ENCODE results near the gene ARHGAP15.

The ARHGAP15 gene

GRCh38 chr2:143682436-143683055, 553.3 kb downstream of the ARHGAP15 start:
- no peak for DNase-seq (ENCODE audit: low read depth, low spot score)
- Histone ChIP-seq H3K27me3 (ENCODE audit: insufficient read depth, insufficient read length) (no peaks in the 10 kb centered on the region), H3K4me3 (ENCODE audit: insufficient read length, low read depth) (no peak overlapping the region), H3K4me1 (ENCODE audit: insufficient read depth, insufficient read length) (no peaks in the 10 kb centered on the region), H3K9me3 (ENCODE audit: insufficient read depth, low read length) (no peaks in the 10 kb centered on the region), H3K9ac (ENCODE audit: insufficient read length, low read depth) (no peak overlapping the region), H3K36me3 (ENCODE audit: insufficient read depth, insufficient read length, low read length) (no peaks in the 10 kb centered on the region)
- TF ChIP-seq SUZ12 (IDR thresholded peaks at IDR 0.05; ENCODE audit: extremely low read depth, insufficient read depth, insufficient read length) (no peak), YY1 (IDR thresholded peaks at IDR 0.05; ENCODE audit: insufficient read depth, insufficient read length) (no peak)

GRCh38 chr2:143683977-143684376, 554.8 kb downstream of the ARHGAP15 start:
- Histone ChIP-seq H3K27me3 (ENCODE audit: insufficient read depth, insufficient read length) (no peaks in the 10 kb centered on the region), H3K9me3 (ENCODE audit: insufficient read depth, low read length) (no peaks in the 10 kb centered on the region), H3K9ac (ENCODE audit: insufficient read length, low read depth) (no peak overlapping the region), H3K4me3 (ENCODE audit: insufficient read length, low read depth) (no peak overlapping the region), H3K36me3 (ENCODE audit: insufficient read depth, insufficient read length, low read length) (no peaks in the 10 kb centered on the region), H3K4me1 (ENCODE audit: insufficient read depth, insufficient read length) (no peaks in the 10 kb centered on the region)
- no peak for DNase-seq (ENCODE audit: low read depth, low spot score)
- no peak for TF ChIP-seq SUZ12 (IDR thresholded peaks at IDR 0.05; ENCODE audit: extremely low read depth, insufficient read depth, insufficient read length)
- TF ChIP-seq ZNF274 (IDR thresholded peaks at IDR 0.05; ENCODE audit: low read depth, low read length) = no peak
- TF ChIP-seq YY1 (IDR thresholded peaks at IDR 0.05; ENCODE audit: insufficient read depth, insufficient read length) = no peak

GRCh38 chr2:143684551-143685320, 555.5 kb downstream of the ARHGAP15 start:
- no peaks in the 10 kb centered on the region for H3K4me1 ChIP-seq (ENCODE audit: insufficient read depth, insufficient read length)
- no peaks in the 10 kb centered on the region for H3K36me3 ChIP-seq (ENCODE audit: insufficient read depth, insufficient read length, low read length)
- no peaks in the 10 kb centered on the region for H3K27me3 ChIP-seq (ENCODE audit: insufficient read depth, insufficient read length)
- H3K4me3 ChIP-seq (ENCODE audit: insufficient read length, low read depth) = no peak overlapping the region
- no peak for DNase-seq (ENCODE audit: low read depth, low spot score)
- no peak overlapping the region for H3K9ac ChIP-seq (ENCODE audit: insufficient read length, low read depth)
- TF ChIP-seq SUZ12 (IDR thresholded peaks at IDR 0.05; ENCODE audit: extremely low read depth, insufficient read depth, insufficient read length) (no peak), ZNF274 (IDR thresholded peaks at IDR 0.05; ENCODE audit: low read depth, low read length) (no peak), YY1 (IDR thresholded peaks at IDR 0.05; ENCODE audit: insufficient read depth, insufficient read length) (no peak)
- no peaks in the 10 kb centered on the region for H3K9me3 ChIP-seq (ENCODE audit: insufficient read depth, low read length)

- Histone ChIP-seq H3K9ac (ENCODE audit: insufficient read length, low read depth) (no peak overlapping the region), H3K4me3 (ENCODE audit: insufficient read length, low read depth) (no peak overlapping the region), H3K9me3 (ENCODE audit: insufficient read depth, low read length) (no peaks in the 10 kb centered on the region), H3K36me3 (ENCODE audit: insufficient read depth, insufficient read length, low read length) (no peaks in the 10 kb centered on the region), H3K27me3 (ENCODE audit: insufficient read depth, insufficient read length) (no peaks in the 10 kb centered on the region), H3K4me1 (ENCODE audit: insufficient read depth, insufficient read length) (no peaks in the 10 kb centered on the region)
- TF ChIP-seq SUZ12 (IDR thresholded peaks at IDR 0.05; ENCODE audit: extremely low read depth, insufficient read depth, insufficient read length) = no peak
- TF ChIP-seq ZNF274 (IDR thresholded peaks at IDR 0.05; ENCODE audit: low read depth, low read length) = no peak
- TF ChIP-seq YY1 (IDR thresholded peaks at IDR 0.05; ENCODE audit: insufficient read depth, insufficient read length) = no peak
- no peak for DNase-seq (ENCODE audit: low read depth, low spot score)
These were observed 556.3 kb downstream of the ARHGAP15 start for GRCh38 chr2:143685421-143686078.

GRCh38 chr2:143686585-143687164, 557.5 kb downstream of the ARHGAP15 start:
- Histone ChIP-seq H3K4me1 (ENCODE audit: insufficient read depth, insufficient read length) (no peaks in the 10 kb centered on the region), H3K36me3 (ENCODE audit: insufficient read depth, insufficient read length, low read length) (no peaks in the 10 kb centered on the region), H3K27me3 (ENCODE audit: insufficient read depth, insufficient read length) (no peaks in the 10 kb centered on the region), H3K9me3 (ENCODE audit: insufficient read depth, low read length) (no peaks in the 10 kb centered on the region), H3K9ac (ENCODE audit: insufficient read length, low read depth) (no peak overlapping the region), H3K4me3 (ENCODE audit: insufficient read length, low read depth) (no peak overlapping the region)
- DNase-seq (ENCODE audit: low read depth, low spot score) = peak; percentile 28
- TF ChIP-seq SUZ12 (IDR thresholded peaks at IDR 0.05; ENCODE audit: extremely low read depth, insufficient read depth, insufficient read length) (no peak), YY1 (IDR thresholded peaks at IDR 0.05; ENCODE audit: insufficient read depth, insufficient read length) (no peak), ZNF274 (IDR thresholded peaks at IDR 0.05; ENCODE audit: low read depth, low read length) (no peak)

GRCh38 chr2:143688248-143688647, 559.0 kb downstream of the ARHGAP15 start:
- Histone ChIP-seq H3K9ac (ENCODE audit: insufficient read length, low read depth) (no peak overlapping the region), H3K4me1 (ENCODE audit: insufficient read depth, insufficient read length) (no peaks in the 10 kb centered on the region), H3K36me3 (ENCODE audit: insufficient read depth, insufficient read length, low read length) (no peaks in the 10 kb centered on the region), H3K9me3 (ENCODE audit: insufficient read depth, low read length) (no peaks in the 10 kb centered on the region), H3K27me3 (ENCODE audit: insufficient read depth, insufficient read length) (no peaks in the 10 kb centered on the region), H3K4me3 (ENCODE audit: insufficient read length, low read depth) (no peak overlapping the region)
- DNase-seq (ENCODE audit: low read depth, low spot score) = no peak
- TF ChIP-seq YY1 (IDR thresholded peaks at IDR 0.05; ENCODE audit: insufficient read depth, insufficient read length) (no peak), ZNF274 (IDR thresholded peaks at IDR 0.05; ENCODE audit: low read depth, low read length) (no peak), SUZ12 (IDR thresholded peaks at IDR 0.05; ENCODE audit: extremely low read depth, insufficient read depth, insufficient read length) (no peak)

- TF ChIP-seq YY1 (IDR thresholded peaks at IDR 0.05; ENCODE audit: insufficient read depth, insufficient read length) = no peak
- no peak for TF ChIP-seq ZNF274 (IDR thresholded peaks at IDR 0.05; ENCODE audit: low read depth, low read length)
- TF ChIP-seq SUZ12 (IDR thresholded peaks at IDR 0.05; ENCODE audit: extremely low read depth, insufficient read depth, insufficient read length) = no peak
- Histone ChIP-seq H3K27me3 (ENCODE audit: insufficient read depth, insufficient read length) (no peaks in the 10 kb centered on the region), H3K4me3 (ENCODE audit: insufficient read length, low read depth) (no peak overlapping the region), H3K36me3 (ENCODE audit: insufficient read depth, insufficient read length, low read length) (no peaks in the 10 kb centered on the region), H3K9ac (ENCODE audit: insufficient read length, low read depth) (no peak overlapping the region), H3K9me3 (ENCODE audit: insufficient read depth, low read length) (no peaks in the 10 kb centered on the region), H3K4me1 (ENCODE audit: insufficient read depth, insufficient read length) (no peaks in the 10 kb centered on the region)
- no peak for DNase-seq (ENCODE audit: low read depth, low spot score)
These were observed 559.6 kb downstream of the ARHGAP15 start for GRCh38 chr2:143688815-143689214.

Data from NT2/D1 (cell line).